ENCODE results near the gene CYP26C1. TPM values are rescaled to one million over a fixed set of nuclear protein-coding genes. Genes with fewer than 3 reads are reported as not detected.
"Not testable (repeated sequence)": the region's sequence is repeated elsewhere in the genome, so short reads cannot be mapped to it uniquely, and the experiment has no call there.

The CYP26C1 gene
- total and polyA plus RNA-seq, 2 of the 4 experiments (the other 2 are of a cell fraction), result 0.02 TPM; not detected in 1

DNA sequence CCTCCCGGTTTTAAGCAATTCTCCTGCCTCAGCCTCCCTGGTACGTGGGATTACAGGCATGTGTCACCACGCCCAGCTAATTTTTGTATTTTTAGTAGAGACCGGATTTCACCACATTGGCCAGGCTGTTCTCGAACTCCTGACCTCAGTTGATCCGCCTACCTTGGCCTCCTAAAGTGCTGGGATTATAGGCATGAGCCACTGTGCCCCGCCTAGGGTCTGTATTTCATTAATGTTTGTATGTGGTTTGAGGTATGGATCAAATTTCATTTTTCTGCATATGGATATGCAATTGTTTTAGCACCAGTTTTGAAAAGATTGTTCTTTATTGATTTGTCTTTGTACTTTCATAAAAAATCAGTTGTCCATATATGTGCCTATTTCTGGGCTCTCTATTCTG lies 39.1 kb downstream of the CYP26C1 start:
- Histone ChIP-seq H3K9ac (ENCODE audit: low read depth, low read length) (no peak overlapping the region), H3K36me3 (ENCODE audit: control insufficient read depth, insufficient read depth, low read length) (no peaks in the 10 kb centered on the region), H2AK9ac (replicated peaks; ENCODE audit: low read depth, low read length, poor library complexity) (no peak overlapping the region), H2BK120ac (ENCODE audit: low read depth, low read length) (no peak overlapping the region), H3K27me3 (ENCODE audit: control insufficient read depth, insufficient read depth, low read length) (peaks cover 6% of the 10 kb centered on the region; the same call in 1 of the 2 replicates), H3K23ac (ENCODE audit: low read depth, low read length) (no peak overlapping the region), H2BK15ac (ENCODE audit: low read depth, low read length) (no peak overlapping the region), H3K4ac (ENCODE audit: low read depth, low read length) (no peak overlapping the region), H3K4me2 (ENCODE audit: low read depth, low read length) (no peak overlapping the region), H3K79me1 (ENCODE audit: low read depth in 1 of 2, low read length in 2 of 2) (no peaks in the 10 kb centered on the region), H3K56ac (ENCODE audit: extremely low read depth, insufficient read depth, low read length) (no peak overlapping the region), H2BK5ac (ENCODE audit: low read depth, low read length, poor library complexity, severe bottlenecking) (no peak overlapping the region), H4K20me1 (ENCODE audit: insufficient read depth, low read length) (no peaks in the 10 kb centered on the region), H3K9me3 (ENCODE audit: control insufficient read depth, insufficient read depth, low read length) (no peaks in the 10 kb centered on the region), H3K4me3 (ENCODE audit: insufficient read depth, low read depth, low read length) (no peak overlapping the region), H3K27ac (ENCODE audit: insufficient read depth, low read length) (no peak overlapping the region), H3K9me1 (ENCODE audit: insufficient read depth, low read length) (no peaks in the 10 kb centered on the region; the same call in 1 of the 2 replicates), H2AFZ (replicated peaks; ENCODE audit: low read length, poor library complexity) (no peak overlapping the region), H3K14ac (replicated peaks; ENCODE audit: low read depth, low read length) (no peak overlapping the region), H3K4me1 (ENCODE audit: control insufficient read depth, insufficient read depth, low read length) (no peaks in the 10 kb centered on the region), H4K91ac (ENCODE audit: insufficient read depth, low read depth, low read length) (no peak overlapping the region), H4K5ac (ENCODE audit: low read depth, low read length) (no peak overlapping the region), H4K8ac (ENCODE audit: low read depth in 2 of 2, low read length in 2 of 2) (no peak overlapping the region), H2AK5ac (ENCODE audit: low read depth, low read length) (no peak overlapping the region), H2BK20ac (ENCODE audit: low read depth, low read length) (no peak overlapping the region), H3K18ac (ENCODE audit: low read depth, low read length) (no peak overlapping the region)
- TF ChIP-seq CEBPB (IDR thresholded peaks at IDR 0.05; ENCODE audit: low read depth, low read length) (no peak), CHD1 (IDR thresholded peaks at IDR 0.05; ENCODE audit: low read depth, low read length) (no peak), MAZ (IDR thresholded peaks at IDR 0.05; ENCODE audit: borderline replicate concordance, low read depth, low read length) (no peak)
- ATAC-seq (ENCODE audit: low read depth) (no peak), DNase-seq (no peak)
- BruUV-seq (replicated peaks), result no TSS peak
- WGBS, 2 experiments (ENCODE audit: extremely low coverage in 2 of 2, insufficient read length in 1 of 2), result 64% methylated on average over 6 of the region's 7 CpGs; no CpG with 5 or more reads in 1 of the 2 experiments
- intact Hi-C loops (cut with micrococcal nuclease) (no loop called here), dilution Hi-C loops (cut with HindIII; ENCODE audit: low sequenced_read_pairs, unreplicated experiment) (loop anchor here (25.0 kb wide), 1 partner anchor 188 kb away; no protein-coding TSS in a partner anchor), in situ Hi-C loops (cut with MboI; ENCODE audit: low sequenced_read_pairs) (no loop called here)
- CTCF ChIA-PET, result no interaction called here
- POLR2A ChIA-PET (ENCODE audit: unreplicated experiment), result no interaction called here

GRCh38 chr10:93101148-93101547 lies 40.5 kb downstream of the CYP26C1 start:
- in situ Hi-C loops (cut with MboI; ENCODE audit: low sequenced_read_pairs); H3K23ac ChIP-seq (ENCODE audit: low read depth, low read length); H2BK5ac ChIP-seq (ENCODE audit: low read depth, low read length, poor library complexity, severe bottlenecking); H3K9me3 ChIP-seq (ENCODE audit: control insufficient read depth, insufficient read depth, low read length); H3K4me1 ChIP-seq (ENCODE audit: control insufficient read depth, insufficient read depth, low read length); H3K14ac ChIP-seq (replicated peaks; ENCODE audit: low read depth, low read length); H2AFZ ChIP-seq (replicated peaks; ENCODE audit: low read length, poor library complexity); H3K27ac ChIP-seq (ENCODE audit: insufficient read depth, low read length); H3K79me1 ChIP-seq (ENCODE audit: low read depth in 1 of 2, low read length in 2 of 2); H3K36me3 ChIP-seq (ENCODE audit: control insufficient read depth, insufficient read depth, low read length); H3K4me2 ChIP-seq (ENCODE audit: low read depth, low read length); ATAC-seq (ENCODE audit: low read depth); H4K8ac ChIP-seq (ENCODE audit: low read depth in 2 of 2, low read length in 2 of 2); H3K27me3 ChIP-seq (ENCODE audit: control insufficient read depth, insufficient read depth, low read length); H3K9ac ChIP-seq (ENCODE audit: low read depth, low read length); H3K4me3 ChIP-seq (ENCODE audit: insufficient read depth, low read depth, low read length); H3K9me1 ChIP-seq (ENCODE audit: insufficient read depth, low read length); H2BK120ac ChIP-seq (ENCODE audit: low read depth, low read length); H2BK20ac ChIP-seq (ENCODE audit: low read depth, low read length); H4K91ac ChIP-seq (ENCODE audit: insufficient read depth, low read depth, low read length); H2AK5ac ChIP-seq (ENCODE audit: low read depth, low read length); H3K18ac ChIP-seq (ENCODE audit: low read depth, low read length); intact Hi-C loops (cut with micrococcal nuclease); BruUV-seq (replicated peaks); H3K4ac ChIP-seq (ENCODE audit: low read depth, low read length); H3K56ac ChIP-seq (ENCODE audit: extremely low read depth, insufficient read depth, low read length); H4K20me1 ChIP-seq (ENCODE audit: insufficient read depth, low read length); H4K5ac ChIP-seq (ENCODE audit: low read depth, low read length); H2BK15ac ChIP-seq (ENCODE audit: low read depth, low read length); DNase-seq; H2AK9ac ChIP-seq (replicated peaks; ENCODE audit: low read depth, low read length, poor library complexity): not testable (repeated sequence)
- WGBS, 2 experiments (ENCODE audit: extremely low coverage in 2 of 2, insufficient read length in 1 of 2), result no CpG with 5 or more reads among the region's 3 CpGs
- dilution Hi-C loops (cut with HindIII; ENCODE audit: low sequenced_read_pairs, unreplicated experiment), result loop anchor here (25.0 kb wide), 1 partner anchor 186 kb away; no protein-coding TSS in a partner anchor
- ChIA-PET CTCF (interaction anchor here (0.6 kb wide), 1 partner anchor 13 kb away, joined by 6 read pairs; no protein-coding TSS in a partner anchor), POLR2A (ENCODE audit: unreplicated experiment) (interaction anchor here (0.6 kb wide), 1 partner anchor 22 kb away, joined by 3 read pairs; no protein-coding TSS in a partner anchor)
